HUDEP-2 (cell line): Measurements from ENCODE around the gene TAGAP.
"Not testable (repeated sequence)": the region's sequence is repeated elsewhere in the genome, so short reads cannot be mapped to it uniquely, and the experiment has no call there.

Experiments
- DNase-seq, 76 experiments: peaks; one replicate each; lab custom pipeline; 2025; ENCODE audit not compliant: unreplicated experiment in 76 of 76; lab: John Stamatoyannopoulos, UW

The TAGAP gene

DNA sequence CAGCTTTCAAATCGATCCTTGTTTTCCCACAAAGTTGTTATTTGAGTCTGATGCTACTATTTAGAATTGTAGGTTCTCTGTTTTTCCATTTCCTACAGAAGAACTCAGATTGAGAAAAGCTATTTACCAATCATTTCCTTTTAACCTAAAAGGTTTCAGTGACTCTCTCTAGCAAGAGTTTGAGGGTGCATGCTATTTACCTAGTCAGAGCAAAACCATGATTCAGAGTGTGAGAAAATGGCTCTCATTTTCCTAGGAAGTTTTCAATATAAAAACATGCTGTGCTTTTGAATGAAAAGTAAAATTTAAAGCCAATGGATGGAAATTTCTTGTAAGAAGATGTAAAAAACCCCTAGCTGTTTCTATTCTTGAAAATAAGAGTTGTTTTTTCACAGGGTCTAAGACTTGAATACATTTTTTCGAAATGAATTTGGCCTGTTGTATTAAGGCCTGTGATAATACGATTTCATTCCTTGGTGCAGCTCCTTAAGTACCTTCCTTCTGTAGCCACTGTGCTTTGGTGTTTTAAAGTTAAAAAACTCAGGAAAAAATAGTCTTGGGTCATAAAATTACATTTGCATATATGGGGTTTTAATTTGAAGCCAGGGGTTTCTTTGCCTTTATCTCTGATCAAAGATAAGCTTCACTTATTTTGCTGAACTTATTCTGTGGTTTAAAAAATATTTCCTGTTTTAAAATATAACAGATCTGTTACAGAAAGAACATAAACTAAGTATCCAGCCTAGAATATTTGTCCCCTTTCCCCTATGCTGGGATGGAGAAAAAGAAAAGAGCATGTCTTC lies 26.8 kb downstream of the TAGAP start:
- no peak for DNase-seq

- DNase-seq = no peak
Observed at GRCh38 chr6:159014406-159014805, 30.4 kb downstream of the TAGAP start.

GRCh38 chr6:159013229-159013628 lies 31.6 kb downstream of the TAGAP start:
- DNase-seq = no peak

DNA sequence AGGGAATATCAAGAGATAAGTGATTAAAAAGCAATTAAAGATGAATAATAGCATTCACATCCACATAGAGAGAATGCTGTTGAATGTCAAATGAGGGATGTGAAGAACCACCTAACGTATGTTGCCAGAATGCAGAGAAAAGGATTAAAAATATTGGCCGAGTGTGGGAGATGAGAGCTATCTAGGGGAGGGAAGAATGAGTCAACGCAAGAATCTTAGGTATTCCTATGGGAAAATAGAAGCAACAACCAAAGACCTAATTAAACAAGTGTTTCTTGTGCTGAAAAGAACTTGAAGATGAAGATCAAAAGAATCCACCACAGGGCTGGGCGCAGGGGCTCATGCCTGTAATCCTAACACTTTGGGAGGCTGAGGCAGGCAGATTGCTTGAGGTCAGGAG lies 32.6 kb downstream of the TAGAP start:
- DNase-seq = no peak

DNA sequence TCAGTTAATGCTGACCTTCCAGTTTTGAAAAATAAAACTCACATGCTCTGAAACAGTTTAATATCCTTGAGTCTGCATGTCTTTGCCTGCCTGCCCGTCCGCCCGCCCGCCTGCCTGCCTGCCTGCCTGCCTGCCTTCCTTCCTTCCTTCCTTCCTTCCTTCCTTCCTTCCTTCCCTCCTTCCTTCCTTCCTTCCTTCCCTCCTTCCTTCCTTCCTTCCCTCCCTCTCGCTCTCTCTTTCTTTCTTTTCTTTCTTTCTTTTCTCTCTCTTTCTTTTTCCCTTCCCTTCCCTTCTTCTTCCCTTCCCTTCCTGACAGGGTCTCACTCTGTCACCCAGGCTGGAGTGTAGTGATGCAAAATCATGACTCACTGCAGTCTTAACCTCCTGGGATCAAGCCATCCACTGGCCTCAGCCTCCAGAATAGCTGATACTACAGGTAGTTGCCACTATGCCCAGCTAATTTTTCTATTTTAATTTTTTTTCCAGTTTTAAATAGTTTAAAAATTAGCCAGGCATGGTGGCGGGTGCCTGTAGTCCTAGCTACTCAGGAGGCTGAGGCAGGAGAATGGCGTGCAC lies 34.7 kb downstream of the TAGAP start:
- DNase-seq = not testable (repeated sequence)

DNA sequence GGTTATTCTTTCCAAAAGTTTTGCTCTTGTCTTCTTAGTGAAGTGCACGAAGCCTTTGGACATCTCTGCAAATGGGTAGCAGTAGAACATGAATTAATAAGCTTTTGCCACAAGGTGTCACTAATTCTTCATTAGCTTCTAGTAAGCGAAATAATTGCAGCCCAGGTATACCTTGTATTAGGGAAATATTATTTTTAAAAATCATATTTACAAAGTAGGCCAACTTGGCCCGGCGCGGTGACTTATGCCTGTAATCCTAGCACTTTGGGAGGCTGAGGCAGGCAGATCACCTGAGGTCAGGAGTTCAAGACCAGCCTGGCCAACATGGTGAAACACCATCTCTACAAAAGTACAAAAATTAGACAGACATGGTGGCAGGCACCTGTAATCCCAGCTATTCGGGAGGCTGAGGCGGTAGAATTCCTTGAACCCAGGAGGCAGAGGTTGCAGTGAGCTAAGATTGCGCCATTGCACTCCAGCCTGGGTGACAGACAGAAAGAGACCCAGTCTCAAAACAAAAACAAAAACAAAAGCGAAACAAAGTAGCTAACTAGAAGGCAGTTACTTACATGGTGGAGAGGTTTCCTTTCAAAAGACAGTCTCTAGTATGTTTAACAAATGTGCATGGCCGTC lies 36.0 kb downstream of the TAGAP start:
- peak in 10 of 76 experiments; percentile 6 to 39 (median 26) for DNase-seq

DNA sequence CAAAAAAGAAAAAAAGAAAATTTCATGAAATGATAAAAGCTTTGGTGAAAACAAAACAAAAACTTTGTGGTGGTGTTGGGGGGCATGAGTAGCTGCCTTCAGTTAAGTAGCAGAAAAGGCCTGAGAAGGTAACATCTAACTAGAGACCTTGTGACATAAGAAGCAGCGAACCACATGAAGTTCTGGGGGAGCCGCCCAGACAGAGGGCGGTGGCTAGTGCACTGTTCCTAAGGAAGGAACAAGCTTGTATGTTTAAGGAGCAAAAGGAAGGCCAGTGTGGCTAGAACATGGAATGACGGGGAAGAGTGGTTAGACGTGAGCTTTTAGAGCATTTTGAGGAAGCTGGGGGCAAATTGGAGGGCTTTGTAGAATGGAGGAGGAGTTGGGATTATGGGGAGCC lies 37.3 kb downstream of the TAGAP start:
- no peak for DNase-seq

GRCh38 chr6:159005436-159005835 lies 39.4 kb downstream of the TAGAP start:
- no peak for DNase-seq

- DNase-seq = peak in 5 of 76 experiments; percentile 14 to 40 (median 15)
Observed at GRCh38 chr6:159004592-159004991, 40.2 kb downstream of the TAGAP start.

DNA sequence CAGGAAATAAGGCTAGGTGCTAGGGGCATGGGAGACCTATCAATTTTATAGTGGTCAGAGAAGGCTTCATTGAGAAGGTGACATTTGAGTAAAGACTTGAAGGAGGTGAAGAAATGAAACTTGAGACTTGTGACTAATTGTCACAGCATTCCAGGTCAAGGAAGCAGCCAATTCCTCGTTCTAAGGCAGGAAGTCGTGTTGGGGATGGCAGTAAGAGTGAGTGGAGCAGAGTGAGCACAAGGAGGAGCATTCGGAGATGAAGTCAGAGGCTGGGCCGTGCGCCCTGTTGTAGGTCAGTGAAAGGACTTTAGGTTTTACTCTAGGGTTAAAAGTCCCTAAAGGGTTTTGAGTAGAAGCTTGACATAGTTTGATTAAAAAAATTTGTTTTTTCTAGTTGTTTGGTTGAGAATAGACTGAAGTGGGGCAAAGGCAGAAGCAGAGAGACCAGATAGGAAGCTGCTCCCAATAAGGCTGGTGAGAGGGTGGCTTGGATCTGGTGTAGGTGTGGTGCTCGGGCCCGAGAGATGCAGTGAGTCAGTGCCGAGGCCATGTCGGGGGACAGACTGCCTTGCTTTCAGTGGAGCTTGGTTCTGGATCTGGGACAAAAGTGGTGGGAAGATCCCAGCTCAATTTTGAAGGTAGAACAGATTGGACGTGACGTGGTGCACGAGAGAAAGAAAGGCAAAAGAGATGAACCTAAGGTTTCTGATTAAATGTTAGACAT lies 42.2 kb downstream of the TAGAP start:
- no peak for DNase-seq

GRCh38 chr6:158999666-159000403 lies 45.0 kb downstream of the TAGAP start, which contains the start of gene RSPH3:
Gene RSPH3, minus strand, starts transcription at chr6:159000202. Its CDS starts 652 bp downstream, at chr6:158999550.
- DNase-seq = peak; percentile 24 to 100 (median 98)

- DNase-seq = peak in 6 of 76 experiments; percentile 26 to 86 (median 36)
Observed at GRCh38 chr6:158999154-158999665, 45.6 kb downstream of the TAGAP start.

DNA sequence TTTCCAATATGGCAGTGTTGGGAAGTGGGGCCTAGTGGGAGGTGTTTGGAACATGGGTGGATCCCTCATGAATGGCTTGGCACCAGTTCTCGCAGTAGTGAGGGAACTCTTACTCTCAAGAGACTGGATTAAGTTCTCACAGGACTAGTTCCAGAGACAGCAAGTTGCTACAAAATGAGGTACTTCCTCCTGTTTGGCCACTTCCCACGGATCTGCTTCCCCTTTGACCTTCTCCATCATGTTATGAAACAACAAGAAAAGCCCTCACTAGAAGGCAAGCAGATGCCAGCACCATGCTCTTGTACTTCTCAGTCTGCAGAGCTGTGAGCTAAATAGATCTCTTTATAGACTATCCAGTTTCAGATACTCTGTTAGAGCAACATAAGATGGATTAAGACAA lies 47.9 kb downstream of the TAGAP start:
- no peak for DNase-seq

DNA sequence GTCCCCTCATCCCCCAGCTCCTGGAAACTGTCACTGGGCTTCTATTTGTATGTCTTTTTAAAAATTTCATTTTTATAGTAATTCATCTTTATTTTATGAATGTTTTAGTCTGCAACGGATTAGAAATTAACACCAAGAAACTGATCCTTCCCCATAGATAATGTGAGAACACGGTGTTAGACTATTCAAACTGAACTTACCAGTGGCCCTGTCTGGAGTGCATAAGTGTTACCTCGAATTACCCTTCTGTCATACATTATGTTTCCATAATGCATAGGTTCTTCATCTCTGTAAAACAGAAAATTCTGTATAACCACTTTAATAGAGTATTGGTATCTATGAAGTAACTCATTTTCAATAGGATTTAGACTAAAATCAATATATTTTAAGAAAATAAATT lies 51.2 kb downstream of the TAGAP start:
- DNase-seq = no peak

- peak in 5 of 76 experiments; percentile 14 to 24 (median 19) for DNase-seq
Observed at GRCh38 chr6:158991017-158991723, 53.6 kb downstream of the TAGAP start.

- peak in 13 of 76 experiments; percentile 11 to 49 (median 42) for DNase-seq
Observed at GRCh38 chr6:158989711-158990110, 55.1 kb downstream of the TAGAP start.

- no peak for DNase-seq
Observed at GRCh38 chr6:158988477-158988876, 56.3 kb downstream of the TAGAP start.

GRCh38 chr6:158987657-158988056 lies 57.1 kb downstream of the TAGAP start:
- no peak for DNase-seq
